ENCODE data around the gene DPYSL3.

GRCh38 chr5:147483188-147483790, 26.6 kb downstream of the DPYSL3 start:
- TF ChIP-seq CTCF (IDR thresholded peaks at IDR 0.05; ENCODE audit: insufficient read depth, low read length, poor library complexity, severe bottlenecking) = no peak
- TF ChIP-seq EZH2phosphoT487 (conservative IDR thresholded peaks at IDR 0.05; ENCODE audit: low read length) = no peak

Data from SU-DHL-6 (cell line).